GM23338 (cell line): ENCODE results near the gene TCTN1. TPM values are rescaled to one million over a fixed set of nuclear protein-coding genes. Genes with fewer than 3 reads are reported as not detected.

ENCODE experiments used
- ATAC-seq: fragments of 200-7000 bp; cut with Tn5 transposase; 3 replicates; pipeline ENCODE4 v1.9.1; 2020
- DNase-seq: peaks from one replicate; pipeline ENCODE4 v3.0.0-alpha.2; 2015; ENCODE audit warnings: low spot score
- H2AFZ ChIP-seq: fragments of 200-600 bp; sonication (generic); 2 replicates; pipeline ENCODE4 v1.8.0; 2016; ENCODE audit warnings: antibody characterized with exemption, mild to moderate bottlenecking, moderate library complexity
- H3F3A ChIP-seq: fragments of 200-600 bp; sonication (generic); replicated peaks from 2 replicates; pipeline ENCODE4 v1.8.0; 2017; ENCODE audit warnings: antibody characterized with exemption, mixed run types, low read depth
- H3K27ac ChIP-seq: fragments of 200-600 bp; sonication (generic); 2 replicates; pipeline ENCODE4 v1.6.1; 2016; ENCODE audit warnings: low read depth
- H3K27me3 ChIP-seq: fragments of 200-600 bp; sonication (generic); 2 replicates; pipeline ENCODE4 v1.8.0; 2016; ENCODE audit warnings: mild to moderate bottlenecking, mixed run types, moderate library complexity; ENCODE audit not compliant: insufficient read depth
- H3K36me3 ChIP-seq: fragments of 200-600 bp; sonication (generic); 2 replicates; pipeline ENCODE4 v1.8.0; 2016; ENCODE audit warnings: mild to moderate bottlenecking; ENCODE audit not compliant: insufficient read depth
- H3K4me1 ChIP-seq: fragments of 200-600 bp; sonication (generic); 2 replicates; pipeline ENCODE4 v1.8.0; 2016; ENCODE audit warnings: mild to moderate bottlenecking, moderate library complexity; ENCODE audit not compliant: insufficient read depth
- H3K4me2 ChIP-seq: fragments of 200-600 bp; sonication (generic); 2 replicates; pipeline ENCODE4 v1.7.1; 2017; ENCODE audit warnings: mixed run types
- H3K4me3 ChIP-seq: fragments of 200-600 bp; sonication (generic); 2 replicates; pipeline ENCODE4 v1.6.1; 2016; ENCODE audit warnings: mixed run types
- H3K79me2 ChIP-seq: fragments of 200-600 bp; sonication (generic); replicated peaks from 2 replicates; pipeline ENCODE4 v1.8.0; 2017; ENCODE audit warnings: mild to moderate bottlenecking; ENCODE audit not compliant: insufficient read depth
- H3K9me2 ChIP-seq: fragments of 200-600 bp; sonication (generic); 2 replicates; pipeline ENCODE4 v1.8.0; 2017; ENCODE audit not compliant: insufficient read depth
- H4K20me1 ChIP-seq: fragments of 200-600 bp; sonication (generic); replicated peaks from 2 replicates; pipeline ENCODE4 v1.8.0; 2017; ENCODE audit warnings: mild to moderate bottlenecking; ENCODE audit not compliant: insufficient read depth
- H3K27ac Mint-ChIP-seq: 2 replicates; pipeline ENCODE4 v1.8.0; 2020; ENCODE audit warnings: inconsistent platforms, mild to moderate bottlenecking, moderate library complexity, mixed read lengths
- H3K27me3 Mint-ChIP-seq: 3 replicates; pipeline ENCODE4 v1.8.0; 2022; ENCODE audit warnings: low read depth, mild to moderate bottlenecking, moderate library complexity, mixed read lengths, inconsistent platforms; ENCODE audit not compliant: insufficient read depth, poor library complexity
- H3K36me3 Mint-ChIP-seq: 3 replicates; pipeline ENCODE4 v1.8.0; 2021; ENCODE audit warnings: low read depth, mild to moderate bottlenecking, inconsistent platforms, moderate library complexity, mixed read lengths
- H3K4me1 Mint-ChIP-seq: 3 replicates; pipeline ENCODE4 v1.8.0; 2020; ENCODE audit warnings: mild to moderate bottlenecking, inconsistent platforms, mixed read lengths
- H3K4me3 Mint-ChIP-seq: 3 replicates; pipeline ENCODE4 v1.8.0; 2021; ENCODE audit warnings: moderate library complexity, mild to moderate bottlenecking, inconsistent platforms, mixed read lengths
- H3K9me3 Mint-ChIP-seq: 3 replicates; pipeline ENCODE4 v1.8.0; 2020; ENCODE audit warnings: moderate library complexity, mild to moderate bottlenecking, inconsistent platforms, mixed read lengths
- CTCF ChIP-seq, 2 experiments: fragments of 200-600 bp in 1 of 2; sonication (generic) in 1 of 2; conservative IDR thresholded peaks; 2 replicates each; pipeline versions ENCODE4 v1.5.1 to v1.6.1; 2016 to 2017; ENCODE audit warnings: antibody characterized with exemption in 2 of 2, low read depth in 2 of 2, mild to moderate bottlenecking in 2 of 2, moderate library complexity in 1 of 2
- JUNB ChIP-seq: IDR thresholded peaks from one replicate; pipeline ENCODE4 v1.6.1; 2016; ENCODE audit warnings: antibody characterized with exemption; ENCODE audit not compliant: unreplicated experiment
- POLR2AphosphoS5 ChIP-seq: IDR thresholded peaks from 2 replicates; pipeline ENCODE4 v1.6.1; 2016; ENCODE audit warnings: antibody characterized with exemption, low read depth
- STAT1 ChIP-seq: IDR thresholded peaks from one replicate; pipeline ENCODE4 v1.6.1; 2016; ENCODE audit warnings: antibody characterized with exemption; ENCODE audit not compliant: unreplicated experiment
- ZNF114 ChIP-seq: fragments of 250-450 bp; sonication (Bioruptor Pico); IDR thresholded peaks from 2 replicates; pipeline ENCODE4 v1.5.0; 2020; ENCODE audit warnings: mild to moderate bottlenecking, moderate library complexity
- ZNF331 ChIP-seq: fragments of 250-450 bp; sonication (Bioruptor Pico); IDR thresholded peaks from 2 replicates; pipeline ENCODE4 v1.5.0; 2020; ENCODE audit warnings: low read depth, mild to moderate bottlenecking, moderate library complexity
- ZNF462 ChIP-seq: fragments of 250-450 bp; sonication (Bioruptor Pico); IDR thresholded peaks from 2 replicates; pipeline ENCODE4 v1.5.0; 2020; ENCODE audit warnings: mild to moderate bottlenecking, moderate library complexity
- polyA plus RNA-seq: library from polyadenylated mRNA; unstranded; fragments of >200 nt; fragmentation: Nextera tagmentation; extraction: Ambion mirVana; gene quantifications from 2 replicates; pipeline ENCODE4 v1.2.1, GENCODE V29; 2016
- total RNA-seq: library from RNA; depleted of rRNA; stranded (reverse); fragments of >200 nt; shearing (Covaris generic); gene quantifications from 2 replicates; pipeline ENCODE4 v1.2.3, GENCODE V29; 2014
- TF ChIP-seq, protein P1 (sequence below): IDR thresholded peaks from 2 replicates; pipeline ENCODE4 v1.6.1; 2016; ENCODE audit warnings: antibody characterized with exemption
- TF ChIP-seq, protein P2 (sequence below): IDR thresholded peaks from one replicate; pipeline ENCODE4 v1.6.1; 2018; ENCODE audit warnings: antibody characterized with exemption; ENCODE audit not compliant: unreplicated experiment

The TCTN1 gene
- total and polyA plus RNA-seq, 2 experiments from 2014 or later = 10.6 to 12.4 TPM

GRCh38 chr12:110622582-110622981 is 8.7 kb downstream of the TCTN1 start (continued):
- TF ChIP-seq, protein P1, sequence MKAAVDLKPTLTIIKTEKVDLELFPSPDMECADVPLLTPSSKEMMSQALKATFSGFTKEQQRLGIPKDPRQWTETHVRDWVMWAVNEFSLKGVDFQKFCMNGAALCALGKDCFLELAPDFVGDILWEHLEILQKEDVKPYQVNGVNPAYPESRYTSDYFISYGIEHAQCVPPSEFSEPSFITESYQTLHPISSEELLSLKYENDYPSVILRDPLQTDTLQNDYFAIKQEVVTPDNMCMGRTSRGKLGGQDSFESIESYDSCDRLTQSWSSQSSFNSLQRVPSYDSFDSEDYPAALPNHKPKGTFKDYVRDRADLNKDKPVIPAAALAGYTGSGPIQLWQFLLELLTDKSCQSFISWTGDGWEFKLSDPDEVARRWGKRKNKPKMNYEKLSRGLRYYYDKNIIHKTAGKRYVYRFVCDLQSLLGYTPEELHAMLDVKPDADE = no peak
- TF ChIP-seq STAT1 (no peak), CTCF (conservative IDR thresholded peaks at IDR 0.05; ENCODE audit: low read depth in 2 of 2) (no peak)

GRCh38 chr12:110627500-110628195 is 13.7 kb downstream of the TCTN1 start:
- Mint-ChIP-seq H3K9me3 (no peaks in the 10 kb centered on the region; the same call in 2 of the 3 replicates), H3K36me3 (no peaks in the 10 kb centered on the region), H3K27me3 (no peaks in the 10 kb centered on the region), H3K4me3 (no peak overlapping the region), H3K27ac (no peak overlapping the region), H3K4me1 (no peaks in the 10 kb centered on the region)
- Histone ChIP-seq H3K4me1 (no peaks in the 10 kb centered on the region), H3K79me2 (no peaks in the 10 kb centered on the region), H3K4me3 (no peak overlapping the region), H3K36me3 (no peaks in the 10 kb centered on the region), H3K9me2 (no peaks in the 10 kb centered on the region), H2AFZ (no peak overlapping the region), H3K27me3 (no peaks in the 10 kb centered on the region), H3K4me2 (no peak overlapping the region), H3K27ac (no peak overlapping the region), H4K20me1 (no peaks in the 10 kb centered on the region), H3F3A (no peaks in the 10 kb centered on the region)
- DNase-seq = no peak
- ATAC-seq = no peak
- TF ChIP-seq JUNB = no peak
- TF ChIP-seq CTCF (conservative IDR thresholded peaks at IDR 0.05; ENCODE audit: low read depth in 2 of 2) = no peak
- TF ChIP-seq ZNF462 = no peak
- TF ChIP-seq ZNF114 (CRISPR knock-in tag) = no peak
- no peak for TF ChIP-seq POLR2AphosphoS5
- TF ChIP-seq STAT1 = no peak
- TF ChIP-seq, protein P2, sequence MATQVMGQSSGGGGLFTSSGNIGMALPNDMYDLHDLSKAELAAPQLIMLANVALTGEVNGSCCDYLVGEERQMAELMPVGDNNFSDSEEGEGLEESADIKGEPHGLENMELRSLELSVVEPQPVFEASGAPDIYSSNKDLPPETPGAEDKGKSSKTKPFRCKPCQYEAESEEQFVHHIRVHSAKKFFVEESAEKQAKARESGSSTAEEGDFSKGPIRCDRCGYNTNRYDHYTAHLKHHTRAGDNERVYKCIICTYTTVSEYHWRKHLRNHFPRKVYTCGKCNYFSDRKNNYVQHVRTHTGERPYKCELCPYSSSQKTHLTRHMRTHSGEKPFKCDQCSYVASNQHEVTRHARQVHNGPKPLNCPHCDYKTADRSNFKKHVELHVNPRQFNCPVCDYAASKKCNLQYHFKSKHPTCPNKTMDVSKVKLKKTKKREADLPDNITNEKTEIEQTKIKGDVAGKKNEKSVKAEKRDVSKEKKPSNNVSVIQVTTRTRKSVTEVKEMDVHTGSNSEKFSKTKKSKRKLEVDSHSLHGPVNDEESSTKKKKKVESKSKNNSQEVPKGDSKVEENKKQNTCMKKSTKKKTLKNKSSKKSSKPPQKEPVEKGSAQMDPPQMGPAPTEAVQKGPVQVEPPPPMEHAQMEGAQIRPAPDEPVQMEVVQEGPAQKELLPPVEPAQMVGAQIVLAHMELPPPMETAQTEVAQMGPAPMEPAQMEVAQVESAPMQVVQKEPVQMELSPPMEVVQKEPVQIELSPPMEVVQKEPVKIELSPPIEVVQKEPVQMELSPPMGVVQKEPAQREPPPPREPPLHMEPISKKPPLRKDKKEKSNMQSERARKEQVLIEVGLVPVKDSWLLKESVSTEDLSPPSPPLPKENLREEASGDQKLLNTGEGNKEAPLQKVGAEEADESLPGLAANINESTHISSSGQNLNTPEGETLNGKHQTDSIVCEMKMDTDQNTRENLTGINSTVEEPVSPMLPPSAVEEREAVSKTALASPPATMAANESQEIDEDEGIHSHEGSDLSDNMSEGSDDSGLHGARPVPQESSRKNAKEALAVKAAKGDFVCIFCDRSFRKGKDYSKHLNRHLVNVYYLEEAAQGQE = no peak
- TF ChIP-seq ZNF331 (CRISPR knock-in tag) = no peak
